Liver (tissue), 2 donors: ENCODE measurements around the gene BDKRB1.

ENCODE experiments used
- CTCF ChIP-seq: fragments of 150-350 bp; IDR thresholded peaks from 2 replicates; pipeline ENCODE4 v1.5.1; 2017; ENCODE audit warnings: improper control_type of control experiment, low read depth, low read length; ENCODE audit not compliant: missing input control
- MAX ChIP-seq: IDR thresholded peaks from 2 replicates; pipeline ENCODE4 v1.6.1; 2016; ENCODE audit warnings: antibody characterized with exemption
- REST ChIP-seq: IDR thresholded peaks from 2 replicates; pipeline ENCODE4 v1.6.1; 2016; ENCODE audit warnings: antibody characterized with exemption, mild to moderate bottlenecking
- donor health status: healthy.

- TF ChIP-seq CTCF (no peak), REST (no peak), MAX (no peak)
Measured at GRCh38 chr14:96280104-96280503, 24.1 kb downstream of the BDKRB1 start.
